GM03348 (cell line): Measurements from ENCODE around the gene RNF39.
A peak's percentile ranks its signal among the peaks of the same experiment; 100 is the strongest.

Source experiments
- DNase-seq: peaks from one replicate; pipeline ENCODE4 v3.0.0; 2012; ENCODE audit warnings: low spot score

The RNF39 gene

DNA sequence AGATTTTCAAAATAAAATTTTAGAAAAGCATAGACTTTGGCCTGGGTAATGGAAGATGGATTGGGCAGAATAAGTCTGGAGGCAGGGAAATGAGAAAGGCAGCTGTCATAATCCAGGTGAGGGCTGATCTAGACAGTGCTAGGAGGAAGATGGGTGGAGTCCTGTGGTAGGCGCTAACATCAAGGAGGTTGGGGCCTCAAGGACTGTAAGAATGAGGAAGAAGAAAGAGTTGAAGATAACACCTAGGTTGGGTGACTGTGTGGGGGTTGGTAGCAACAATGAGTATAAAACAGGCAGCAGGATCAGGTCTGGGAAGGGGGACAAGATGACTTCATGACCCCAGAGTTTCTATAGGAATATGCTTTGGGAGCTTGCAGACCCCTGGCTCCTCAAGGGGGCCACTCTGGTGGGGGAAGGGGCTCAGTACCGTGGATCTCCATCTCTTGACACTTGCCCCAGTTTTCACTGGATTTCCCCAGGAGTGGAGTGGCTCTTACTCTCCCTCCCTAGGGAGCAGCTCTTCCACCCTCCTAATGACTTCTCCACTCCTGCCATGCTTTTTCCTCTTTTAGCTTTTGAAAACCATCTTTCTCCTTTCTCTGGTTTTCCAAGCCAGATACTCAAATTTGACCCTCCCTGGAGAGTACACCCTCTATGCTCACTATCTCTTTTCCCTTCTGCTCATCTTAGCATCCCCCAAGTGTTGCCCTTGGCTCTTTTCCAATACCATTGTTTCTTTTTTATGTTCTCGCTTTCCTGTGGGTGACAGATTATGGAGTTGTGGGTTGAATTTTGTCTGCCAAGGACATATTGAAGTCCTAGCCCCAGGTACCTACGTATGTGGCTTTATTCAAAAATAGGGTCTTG lies 22.6 kb upstream of the RNF39 start:
- no peak for DNase-seq

DNA sequence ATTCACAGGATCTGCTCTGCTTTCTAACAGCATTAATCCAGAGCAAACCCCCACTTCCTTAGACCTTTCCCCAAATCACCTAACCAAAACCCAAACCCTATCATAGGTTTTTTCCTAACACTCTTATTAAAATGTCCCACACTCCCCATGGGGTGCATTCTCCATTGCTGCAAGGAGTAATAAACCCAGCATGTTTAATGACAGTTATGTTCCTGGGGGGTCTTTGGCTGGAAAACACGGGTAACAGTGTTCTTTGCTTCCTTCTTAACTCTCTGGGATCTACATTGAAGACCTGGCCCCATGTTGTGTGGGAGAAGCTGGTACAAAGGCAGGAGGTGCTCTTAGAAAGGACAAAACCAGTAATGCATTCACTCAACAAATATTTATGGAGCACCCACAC lies 21.3 kb upstream of the RNF39 start:
- DNase-seq: no peak

DNA sequence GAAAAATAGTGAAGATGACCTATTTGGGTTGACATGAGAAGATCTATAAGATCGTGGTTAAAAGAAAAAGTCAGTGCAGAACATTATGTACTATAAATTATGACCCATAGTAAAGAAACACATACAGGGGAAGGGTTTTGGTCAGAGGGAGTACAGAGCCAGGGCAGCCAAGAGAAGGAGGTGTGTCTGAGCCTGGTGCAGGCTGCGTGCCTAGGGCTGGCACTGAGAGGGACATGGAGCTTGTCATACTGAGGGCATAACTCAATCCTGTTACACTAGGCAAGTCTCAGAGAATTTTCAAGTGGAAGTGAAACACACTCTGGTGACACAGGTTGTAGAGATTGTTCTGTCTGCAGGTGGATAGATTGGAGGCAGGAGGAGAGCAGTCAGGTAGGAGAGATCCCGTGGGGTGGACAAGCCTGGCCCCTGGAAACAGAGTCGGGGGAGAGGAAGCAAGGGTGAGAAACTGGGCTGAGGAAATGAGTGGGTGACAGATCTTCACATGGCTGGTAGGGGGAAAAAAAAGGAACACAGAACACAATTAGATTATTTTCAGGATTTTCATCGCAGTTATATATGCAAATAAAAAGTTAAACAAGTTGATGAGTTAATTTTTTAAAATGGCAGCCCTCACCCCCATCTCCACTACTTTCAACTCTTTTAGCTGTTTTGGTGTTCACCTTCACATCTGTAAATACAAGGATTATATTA lies 18.5 kb upstream of the RNF39 start:
- DNase-seq: no peak

DNA sequence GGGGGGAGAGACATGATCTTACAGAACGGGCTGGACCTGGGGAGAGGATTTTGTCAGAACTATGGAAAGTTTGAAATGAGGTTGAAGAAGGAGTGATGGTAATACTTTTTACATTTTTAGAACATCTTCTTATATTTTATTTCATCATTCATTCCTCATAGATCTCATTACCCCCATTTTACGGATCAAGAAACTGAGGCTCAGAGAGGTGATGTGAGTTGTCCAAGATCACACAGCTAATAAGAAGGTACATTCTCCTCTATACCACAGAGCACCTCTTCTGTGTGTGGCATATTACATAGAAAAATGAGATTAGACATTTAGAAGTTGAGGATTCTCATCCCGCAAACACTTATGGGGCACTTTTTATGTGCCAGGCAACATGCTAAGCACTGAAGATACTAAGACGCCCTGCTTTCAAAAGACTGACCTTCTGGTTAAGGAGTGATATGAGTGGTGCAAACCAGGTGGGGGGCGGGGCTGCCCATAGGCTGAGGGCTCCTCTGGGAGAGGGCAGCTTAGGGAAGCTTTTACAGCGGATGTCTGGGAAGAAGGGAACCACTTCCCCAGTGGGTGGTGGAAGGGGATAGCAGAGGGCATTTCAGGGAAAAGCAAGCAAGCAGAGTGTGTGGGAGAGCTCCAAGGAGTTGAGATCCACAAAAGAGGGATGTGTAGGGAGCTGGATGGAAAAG lies 17.4 kb upstream of the RNF39 start:
- no peak for DNase-seq

DNA sequence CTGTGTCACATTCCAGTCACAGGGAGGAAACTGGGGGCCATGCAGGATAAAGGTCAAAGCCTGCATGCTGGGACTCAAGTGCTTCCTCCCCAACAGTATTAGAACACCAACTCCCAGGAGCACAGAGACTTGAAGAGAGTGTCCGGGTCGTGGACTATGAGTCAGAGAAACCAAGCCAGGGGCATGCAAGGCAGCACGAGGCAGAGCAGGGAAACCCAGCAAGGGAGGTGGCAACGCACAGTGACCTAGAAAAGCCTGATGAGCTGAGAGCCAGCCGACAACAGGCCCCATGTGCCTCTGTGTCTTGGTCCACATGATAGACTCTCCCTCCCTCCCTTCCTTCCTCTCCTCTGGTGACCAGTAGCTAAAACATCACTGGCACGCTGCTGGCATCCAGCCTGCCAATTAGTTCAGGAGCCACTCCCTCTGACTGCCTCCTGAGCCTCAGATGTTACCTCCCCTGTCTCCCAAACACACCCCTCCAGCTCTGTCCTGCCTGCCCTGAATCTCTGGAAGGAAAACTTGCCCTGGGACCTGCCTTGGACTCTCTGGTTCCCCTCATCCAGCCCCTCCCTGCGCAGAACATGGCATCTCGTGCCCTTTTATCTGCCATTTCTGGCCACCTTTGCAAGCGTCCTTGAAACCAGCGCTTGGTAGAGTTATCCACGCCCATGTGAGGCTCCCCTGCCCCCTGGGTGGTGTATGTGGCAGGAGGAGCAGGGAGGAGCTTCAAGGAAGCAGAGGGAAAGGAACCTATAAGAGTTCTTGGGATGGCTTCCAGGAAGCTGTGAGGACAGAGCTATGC lies 16.2 kb upstream of the RNF39 start:
- DNase-seq: peak; percentile 71

DNA sequence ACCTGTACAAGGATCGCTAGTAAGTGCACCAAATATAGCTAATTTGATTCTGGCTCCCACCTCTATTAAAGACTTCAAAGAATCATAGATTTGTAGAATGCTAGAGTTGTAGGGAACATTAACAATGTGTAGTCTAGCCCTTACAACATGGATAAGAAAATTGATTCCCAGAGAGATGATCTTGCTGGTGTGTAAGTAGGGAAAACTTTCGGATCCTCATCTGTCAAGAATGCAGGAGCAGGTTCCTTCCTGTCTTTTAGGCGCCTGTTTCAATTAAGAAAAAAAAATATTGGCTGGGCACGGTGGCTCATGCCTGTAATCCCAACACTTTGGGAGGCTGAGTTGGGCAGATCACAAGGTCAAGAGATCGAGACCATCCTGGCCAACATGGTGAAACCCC lies 12.3 kb upstream of the RNF39 start:
- DNase-seq: no peak

DNA sequence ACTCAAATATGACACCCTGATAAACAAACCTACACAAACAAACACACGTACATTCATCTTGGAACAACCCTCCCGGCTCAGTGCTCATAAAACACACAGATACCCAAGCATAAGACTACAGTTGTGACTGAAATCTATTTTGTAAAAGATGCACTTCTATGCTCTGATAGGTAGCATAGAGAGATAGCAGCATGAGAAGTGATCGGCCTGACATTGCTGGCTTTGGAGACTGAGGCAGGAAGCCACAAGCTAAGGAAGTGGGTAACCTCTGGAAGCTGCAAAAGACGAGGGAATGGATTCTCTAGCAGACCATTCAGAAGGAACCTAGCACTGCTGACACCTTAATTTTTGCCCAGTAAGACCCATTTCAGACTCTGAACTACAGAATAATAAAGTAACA lies 1.6 kb upstream of the RNF39 start:
- DNase-seq: no peak

DNA sequence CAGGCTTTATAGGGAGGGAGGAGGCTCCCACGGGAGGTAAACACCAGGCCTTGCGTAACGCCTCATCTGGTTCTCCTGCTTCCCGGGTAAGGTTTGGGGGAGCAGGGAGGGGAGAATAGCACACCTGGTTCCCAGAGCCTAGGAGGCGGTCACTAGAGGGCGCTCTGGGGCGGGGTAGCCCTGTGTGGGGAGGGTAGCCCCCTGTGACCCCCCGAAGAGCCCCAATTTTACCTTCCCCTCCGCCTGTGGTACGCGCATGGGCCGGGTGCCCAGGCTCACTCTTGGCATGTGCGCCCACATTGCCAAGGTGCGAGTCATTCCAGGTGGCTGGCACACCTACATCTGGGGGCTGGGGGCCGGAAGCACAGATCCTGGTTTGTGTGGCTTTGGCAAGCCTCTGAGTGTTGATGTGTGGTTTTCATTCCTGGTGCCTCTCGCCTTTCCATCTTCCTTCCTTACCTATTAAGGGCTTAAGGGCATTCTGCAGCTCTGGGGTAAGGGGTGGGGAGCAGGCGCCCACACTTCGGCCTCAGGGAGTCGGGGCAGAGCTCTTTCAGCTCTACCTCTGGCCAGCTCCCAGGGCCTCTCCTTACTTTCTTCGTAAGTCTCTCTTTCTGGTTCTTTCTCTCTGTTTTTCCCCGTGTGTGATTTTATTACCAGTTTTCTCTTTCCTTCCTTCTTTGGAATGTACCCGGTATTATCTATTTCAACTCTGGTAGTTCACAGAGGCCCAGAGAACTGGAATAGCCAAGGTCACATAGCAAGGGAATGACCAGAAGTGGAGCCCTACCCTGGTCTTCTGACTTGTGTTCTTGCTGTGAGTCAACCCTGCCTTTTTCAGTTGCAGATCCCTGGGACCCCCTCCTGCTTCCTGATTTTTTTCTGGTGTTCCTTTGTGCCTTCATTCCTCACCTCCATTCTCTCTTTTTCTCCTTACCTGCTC lies 492 bp upstream of the RNF39 start:
- peak; percentile 18 for DNase-seq

DNA sequence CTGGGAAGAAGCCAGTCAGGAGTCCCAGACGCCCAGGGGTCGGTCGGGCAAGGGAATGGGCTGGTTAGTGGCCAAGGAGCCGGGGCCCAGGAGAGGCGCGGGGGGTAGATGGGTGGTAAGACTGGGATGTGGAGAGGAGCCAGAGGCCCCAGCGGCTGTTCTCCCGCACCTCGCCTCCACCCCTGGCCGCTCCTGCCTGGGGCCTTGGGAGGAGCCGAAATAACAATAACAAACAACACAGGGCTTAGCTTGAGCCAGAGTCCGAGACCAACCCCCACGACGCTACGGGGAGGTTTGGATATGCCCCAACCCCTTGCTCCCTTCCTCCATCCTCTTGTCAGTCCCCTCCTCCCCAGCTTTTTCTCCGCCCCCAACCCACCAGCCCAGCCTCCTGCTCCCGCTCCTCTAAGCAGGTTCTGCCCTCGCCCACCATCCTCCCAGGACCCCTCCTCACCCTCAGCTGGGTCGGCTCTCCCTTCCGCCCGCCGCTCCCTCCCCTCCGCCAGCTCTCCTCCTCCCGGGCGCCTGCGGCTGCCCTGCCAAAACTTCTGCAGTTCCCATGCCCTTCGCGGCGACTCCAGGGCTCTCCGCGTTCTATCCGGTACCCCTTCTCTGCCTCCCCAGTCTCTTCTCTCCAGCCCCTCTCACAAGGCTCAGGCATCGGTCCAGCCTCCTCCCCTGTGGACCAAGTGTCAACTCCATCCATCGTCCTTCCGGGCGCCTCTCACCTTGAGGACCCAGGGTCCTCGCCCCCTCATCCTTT lies 1.1 kb downstream of the RNF39 start:
- peak; percentile 32 for DNase-seq

DNA sequence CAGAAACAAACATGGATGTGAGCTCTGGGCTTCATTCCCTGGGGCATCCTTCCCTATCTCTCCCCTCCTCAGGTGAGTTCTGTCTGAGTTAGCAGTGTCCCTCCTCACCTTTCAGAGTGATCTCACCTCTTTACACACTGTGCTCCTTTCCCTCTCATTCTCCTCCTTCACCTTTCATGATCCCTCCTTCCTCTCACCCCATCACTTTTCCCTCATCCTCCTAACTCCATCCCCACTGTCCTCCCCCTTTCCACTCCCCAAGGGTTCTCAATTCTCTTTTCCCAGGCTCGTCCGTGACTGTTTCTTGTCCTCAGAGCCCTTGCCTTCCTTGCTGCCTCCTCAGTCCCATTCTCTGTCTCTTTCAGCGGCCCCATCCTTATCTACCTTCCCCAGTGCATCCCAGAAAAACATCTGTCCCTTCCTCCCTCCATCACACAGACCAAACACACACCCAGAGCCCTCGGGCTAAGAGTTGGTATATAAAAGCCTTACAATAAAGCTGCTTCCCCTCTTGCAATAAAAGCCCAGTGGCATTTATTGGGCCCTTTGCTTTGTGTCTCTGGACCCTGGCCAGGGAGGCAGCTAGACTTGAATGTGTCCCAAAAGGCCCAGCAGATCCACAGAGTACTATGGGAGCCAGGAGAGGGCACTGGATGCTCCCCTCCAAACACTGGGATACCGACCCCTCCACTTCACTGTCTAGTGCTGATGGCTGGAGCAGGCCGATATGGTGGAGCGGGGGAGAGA lies 1.9 kb downstream of the RNF39 start:
- DNase-seq: no peak

DNA sequence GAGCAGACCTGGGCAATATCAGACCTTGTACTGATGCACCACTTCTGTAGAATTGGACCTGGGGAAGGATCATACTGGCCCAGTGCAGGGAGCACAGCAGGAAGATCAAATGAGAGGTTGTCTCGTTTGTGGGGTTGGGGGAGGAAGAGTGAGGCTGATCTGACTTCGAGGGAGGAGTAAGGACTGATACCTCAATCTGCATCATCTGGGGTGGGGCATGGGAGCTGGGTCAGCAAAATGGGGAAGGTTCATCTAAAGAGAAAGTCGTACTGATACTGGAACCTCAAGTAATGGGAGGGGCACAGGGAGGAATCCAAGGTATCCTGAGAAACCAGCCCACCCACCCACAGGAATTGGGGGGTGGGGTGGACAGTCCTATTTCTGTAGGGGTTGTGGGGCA lies 3.7 kb downstream of the RNF39 start:
- no peak for DNase-seq

DNA sequence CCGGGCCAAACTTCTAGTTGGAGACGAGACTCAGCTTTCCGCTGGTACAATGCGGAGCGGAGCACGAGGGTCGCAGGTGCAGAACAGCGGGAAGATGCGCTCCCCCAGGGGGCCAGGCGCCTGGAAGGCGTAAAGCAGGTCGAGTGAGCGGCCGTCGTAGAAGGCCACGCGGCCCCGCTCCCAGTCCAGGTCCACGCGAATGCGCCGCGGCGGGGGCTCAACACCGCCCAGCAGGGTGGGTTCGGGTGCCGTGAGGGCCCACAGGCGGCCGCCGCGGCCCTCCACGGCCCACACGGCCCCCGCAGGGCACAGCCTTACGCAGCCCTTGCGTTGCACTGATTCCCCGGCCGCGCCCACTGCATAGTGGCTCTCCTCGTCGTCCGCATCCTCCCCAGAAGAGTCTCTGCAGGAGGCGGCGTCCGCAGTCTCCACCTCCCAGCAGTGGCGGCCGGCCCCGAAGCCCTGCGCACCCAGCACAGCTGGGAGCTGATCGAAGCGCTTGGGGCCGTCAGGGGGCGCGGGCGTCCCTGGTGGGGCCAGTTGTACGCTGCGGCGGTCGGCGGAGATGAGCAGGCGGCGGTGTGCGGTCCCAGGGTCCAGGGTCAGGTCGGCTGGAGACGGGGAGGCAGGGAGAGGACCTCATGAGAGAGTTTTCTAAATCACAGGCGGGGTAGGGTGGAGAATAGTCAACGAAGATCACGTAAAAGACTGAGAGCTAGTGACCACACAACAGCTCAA lies 4.3 kb downstream of the RNF39 start:
- peak; percentile 50 for DNase-seq

DNA sequence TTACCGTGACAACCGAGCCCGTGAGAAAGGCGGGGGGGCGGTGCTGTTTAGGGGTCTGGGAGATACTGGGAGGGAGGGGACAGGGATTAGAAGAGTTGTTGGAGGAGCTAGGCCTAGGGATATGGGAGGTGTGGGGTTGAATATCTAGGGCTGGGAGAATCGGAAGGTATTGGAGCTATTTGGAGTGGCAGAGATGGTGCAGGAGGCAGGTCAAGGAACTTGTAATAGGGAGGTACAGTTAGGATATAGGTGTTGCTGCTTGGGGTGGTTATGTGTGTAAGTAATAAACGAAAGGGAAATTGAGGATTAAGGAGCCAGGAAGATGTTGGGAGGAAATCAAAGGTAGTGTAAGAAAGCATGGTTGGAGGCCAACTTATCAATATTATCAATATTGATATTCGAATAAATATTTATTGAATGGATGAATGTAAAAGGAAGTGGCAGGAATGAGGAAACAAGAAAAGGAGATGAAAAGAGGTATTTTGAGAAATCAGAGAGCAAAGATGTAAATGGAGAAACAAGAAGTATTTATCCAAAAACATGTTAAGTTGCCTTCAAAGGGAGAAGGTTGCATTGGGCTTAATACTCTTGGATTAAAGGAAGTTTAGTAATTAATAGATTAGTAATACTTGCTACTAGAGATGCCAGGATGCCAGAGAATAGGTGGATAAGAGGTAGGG lies 8.0 kb downstream of the RNF39 start:
- DNase-seq: no peak

DNA sequence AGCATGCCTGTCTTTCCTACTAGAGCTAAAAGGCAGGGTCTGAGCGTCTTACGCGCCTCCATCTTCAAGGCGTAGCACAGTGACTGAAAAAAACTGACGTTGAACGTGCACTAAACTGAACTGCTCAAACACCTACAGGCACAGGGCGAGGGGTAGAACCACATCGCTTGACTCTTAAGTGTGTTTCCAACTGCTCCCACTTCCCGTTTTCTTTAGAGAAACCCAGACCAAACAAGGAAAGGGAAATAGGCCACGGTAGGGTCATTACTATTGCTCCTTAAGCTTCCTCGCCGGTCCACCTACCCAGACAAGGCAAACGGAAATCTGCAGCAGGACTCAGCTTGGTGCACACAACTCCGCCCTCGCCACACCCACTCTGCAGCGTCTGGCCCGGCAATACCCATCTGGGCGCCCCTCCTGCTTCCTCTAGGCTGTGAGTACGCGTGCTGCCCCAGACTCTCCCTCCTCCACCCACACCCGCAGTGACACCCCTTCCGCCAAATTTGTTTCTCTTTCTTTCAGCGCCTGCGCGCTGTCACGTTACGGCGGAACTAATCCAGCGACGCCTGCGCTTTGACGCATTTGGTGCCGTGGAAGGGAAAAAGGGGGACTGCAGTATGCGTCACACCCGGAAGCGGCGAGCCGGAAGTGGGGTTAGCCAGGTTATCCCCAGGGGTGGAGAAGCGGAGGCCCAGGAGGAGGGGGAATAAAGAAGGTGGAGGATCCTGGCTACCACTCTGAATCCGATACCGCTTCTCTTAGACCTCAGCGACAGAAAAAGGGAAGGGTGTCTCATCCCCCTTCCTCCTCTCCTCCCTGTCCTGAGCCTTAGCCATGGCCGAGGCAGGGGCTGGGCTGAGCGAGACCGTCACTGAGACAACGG lies 8.8 kb downstream of the RNF39 start, which contains the start of gene PPP1R11:
TSS of gene PPP1R11 (plus strand) at position 622 of the 883 bp plus-strand sequence. CDS start at position 835, 213 bp downstream.
- DNase-seq: peak; percentile 97

DNA sequence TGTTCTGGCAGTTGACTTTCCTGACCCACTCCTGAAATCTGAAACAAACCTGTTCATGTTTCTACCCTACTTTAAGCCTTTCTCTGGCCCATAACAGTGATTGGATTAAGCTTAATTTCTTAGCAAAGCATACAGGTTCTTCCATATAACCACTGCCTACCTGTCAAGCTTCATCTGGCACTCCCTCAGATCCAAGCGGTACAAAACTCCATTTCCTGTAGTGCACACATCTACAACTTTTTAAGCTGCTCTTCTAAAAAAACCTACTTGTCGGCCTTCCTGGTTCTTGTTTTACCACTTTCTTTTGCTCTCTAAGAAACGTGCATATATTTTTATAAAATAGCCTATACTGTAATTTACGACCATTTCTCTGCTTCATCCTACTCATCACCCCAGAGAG lies 9.5 kb downstream of the RNF39 start:
- DNase-seq: no peak

DNA sequence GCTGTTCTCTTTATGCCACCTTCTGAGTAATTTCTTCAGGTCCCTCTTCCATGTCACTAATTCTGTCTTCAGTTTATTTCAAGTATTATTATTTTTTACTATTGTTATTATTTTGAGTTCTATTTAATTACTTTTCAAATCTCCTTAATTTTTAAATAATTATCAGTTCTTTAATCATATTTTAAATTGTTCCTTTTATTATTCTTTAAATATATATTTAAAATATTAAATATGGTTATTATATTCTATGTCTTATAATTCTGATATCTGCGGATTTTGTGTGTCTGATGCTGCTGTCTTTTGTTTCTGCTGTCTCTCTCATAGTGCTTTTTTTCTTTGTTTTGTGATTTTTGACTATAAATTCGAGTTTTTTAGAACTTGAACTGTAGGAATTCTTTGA lies 12.3 kb downstream of the RNF39 start:
- no peak for DNase-seq
